HepG2 (cell line): Measurements from ENCODE around the gene GPR152. TPM values are rescaled to one million over a fixed set of nuclear protein-coding genes. Genes with fewer than 3 reads are reported as not detected.
A peak's percentile ranks its signal among the peaks of the same experiment; 100 is the strongest.

Experiments
- GZF1 ChIP-seq: sonication (generic); formaldehyde crosslinking; IDR thresholded peaks from 2 replicates; pipeline ENCODE4 v1.5.1; 2020; ENCODE audit warnings: mild to moderate bottlenecking, missing genetic modification reagents
- MAZ ChIP-seq, 2 experiments: sonication (generic) in 1 of 2; formaldehyde crosslinking in 1 of 2; IDR thresholded peaks; 2 replicates each; pipeline versions ENCODE4 v1.5.0 to v1.6.1; 2012 to 2020; ENCODE audit warnings: low read depth in 2 of 2, mild to moderate bottlenecking in 2 of 2, borderline replicate concordance in 1 of 2, improper control_type of control experiment in 1 of 2, low read length in 1 of 2, missing genetic modification reagents in 1 of 2, moderate library complexity in 1 of 2
- MXI1 ChIP-seq: IDR thresholded peaks from 3 replicates; pipeline ENCODE4 v1.6.1; 2012; ENCODE audit warnings: low read depth, low read length, inconsistent platforms, borderline replicate concordance
- NCOA5 ChIP-seq: sonication (generic); formaldehyde crosslinking; IDR thresholded peaks from 2 replicates; pipeline ENCODE4 v1.4.0; 2020; ENCODE audit warnings: missing genetic modification reagents
- ZBTB21 ChIP-seq: sonication (generic); formaldehyde crosslinking; IDR thresholded peaks from 2 replicates; pipeline ENCODE4 v1.4.0; 2020; ENCODE audit warnings: missing genetic modification reagents
- ZNF3 ChIP-seq: IDR thresholded peaks from 2 replicates; pipeline ENCODE4 v1.7.0; 2017; ENCODE audit warnings: inconsistent platforms
- ZNF446 ChIP-seq: sonication (generic); formaldehyde crosslinking; IDR thresholded peaks from 2 replicates; pipeline ENCODE4 v1.5.0; 2020; ENCODE audit warnings: mild to moderate bottlenecking, missing genetic modification reagents
- ZNF550 ChIP-seq: sonication (generic); formaldehyde crosslinking; IDR thresholded peaks from 2 replicates; pipeline ENCODE4 v1.4.0; 2020; ENCODE audit warnings: mild to moderate bottlenecking, missing genetic modification reagents, borderline replicate concordance
- polyA plus RNA-seq, 8 experiments: library from polyadenylated mRNA; depleted of rRNA in 3 of 8; stranded (reverse) in 7 of 8; unstranded in 1 of 8; fragments of >200 nt; fragmentation: Illumina TruSeq in 4 of 8; extraction: Trizol in 4 of 8; gene quantifications; 2 replicates each; pipeline versions ENCODE4 v1.2.1 to v1.2.3, GENCODE V29; 2011 to 2016; ENCODE audit warnings: low read depth in 4 of 8, missing spikeins in 1 of 8, mixed read lengths in 1 of 8; ENCODE audit not compliant: insufficient read depth in 1 of 8
- total RNA-seq, 5 experiments: library from RNA; depleted of rRNA; stranded (reverse); fragments of >200 nt; fragmentation: Illumina TruSeq; extraction: Trizol; gene quantifications; 2 replicates each; pipeline ENCODE4 v1.2.3, GENCODE V29; 2016; ENCODE audit warnings: low read depth in 1 of 5
- TF ChIP-seq, protein P1 (sequence below): sonication (generic); formaldehyde crosslinking; IDR thresholded peaks from 2 replicates; pipeline ENCODE4 v1.8.0; 2022; ENCODE audit warnings: missing genetic modification reagents, mild to moderate bottlenecking, moderate library complexity, borderline replicate concordance
- TF ChIP-seq, protein P2 (sequence below): IDR thresholded peaks from 2 replicates; pipeline ENCODE4 v1.4.0; 2020; ENCODE audit warnings: mild to moderate bottlenecking, missing genetic modification reagents
- TF ChIP-seq, protein P3 (sequence below): sonication (generic); formaldehyde crosslinking; IDR thresholded peaks from 2 replicates; pipeline ENCODE4 v1.5.0; 2020; ENCODE audit warnings: mild to moderate bottlenecking, missing genetic modification reagents
- TF ChIP-seq, protein P4 (sequence below): sonication (generic); formaldehyde crosslinking; IDR thresholded peaks from 2 replicates; pipeline ENCODE4 v1.5.1; 2020; ENCODE audit warnings: missing genetic modification reagents, mild to moderate bottlenecking, borderline replicate concordance
- TF ChIP-seq, protein P5 (sequence below): sonication (generic); formaldehyde crosslinking; conservative IDR thresholded peaks from 2 replicates; pipeline ENCODE4 v1.8.0; 2022; ENCODE audit warnings: mild to moderate bottlenecking, moderate library complexity, missing genetic modification reagents
- TF ChIP-seq, protein P6 (sequence below): IDR thresholded peaks from 2 replicates; pipeline ENCODE4 v1.6.1; 2016; ENCODE audit warnings: missing biosample characterization, missing genetic modification reagents, low read depth

The GPR152 gene
- total and polyA plus RNA-seq, 2 of the 13 experiments (the other 11 are each of a cell fraction or from before 2014, with no cell fraction given): not detected

DNA sequence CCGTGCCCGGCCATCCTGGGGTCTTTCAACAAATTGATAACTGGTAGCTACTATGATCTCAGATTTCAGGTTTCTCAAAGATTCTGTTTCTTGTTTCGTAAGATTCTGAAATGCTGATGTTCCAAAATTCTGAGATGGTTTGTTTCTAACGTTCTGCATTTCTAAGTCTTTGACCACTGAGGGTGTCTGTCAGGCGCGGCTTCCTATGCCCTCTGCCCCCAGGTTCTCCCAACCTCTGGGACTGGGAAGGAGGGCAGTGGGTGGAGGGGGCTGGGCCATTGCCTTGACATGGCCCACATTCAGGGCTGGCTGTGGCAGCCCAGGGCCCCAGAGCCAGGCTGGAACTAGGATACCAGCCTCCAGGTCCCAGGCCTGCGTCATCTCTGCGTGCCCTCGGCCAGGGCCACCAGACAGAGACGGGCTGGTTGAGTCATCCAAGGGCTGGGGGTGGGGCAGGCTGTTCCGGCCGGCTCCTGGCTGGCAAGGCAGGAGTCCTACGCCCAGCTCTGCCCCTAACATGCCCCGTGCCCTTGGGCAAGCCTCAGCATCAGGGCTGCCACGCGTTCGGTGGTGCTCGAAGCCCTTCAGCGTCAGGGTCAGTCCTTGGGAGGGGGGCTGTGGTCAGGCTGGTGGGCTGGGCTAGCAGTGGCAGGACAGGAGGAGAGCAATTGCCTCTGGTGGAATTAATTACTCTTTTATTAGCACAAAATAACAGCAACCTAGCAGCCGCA is 11.3 kb upstream of the GPR152 start (continued):
- TF ChIP-seq NCOA5 (no peak), MXI1 (peak; percentile 21; the same call in 1 of the 3 replicates), ZNF3 (CRISPR knock-in tag) (peak; percentile 46; the same call in 1 of the 2 replicates), ZNF550 (CRISPR knock-in tag) (0 out of 2 replicates have a peak, but pooled peaks have one; percentile 68), ZNF446 (CRISPR knock-in tag) (no peak), MAZ (IDR thresholded peaks at IDR 0.05; ENCODE audit: borderline replicate concordance, low read depth, low read length) (no peak), MAZ (CRISPR knock-in tag; IDR thresholded peaks at IDR 0.05; ENCODE audit: low read depth) (no peak), ZBTB21 (0 out of 2 replicates have a peak, but pooled peaks have one; percentile 34), GZF1 (CRISPR knock-in tag) (no peak)
- TF ChIP-seq, protein P1, sequence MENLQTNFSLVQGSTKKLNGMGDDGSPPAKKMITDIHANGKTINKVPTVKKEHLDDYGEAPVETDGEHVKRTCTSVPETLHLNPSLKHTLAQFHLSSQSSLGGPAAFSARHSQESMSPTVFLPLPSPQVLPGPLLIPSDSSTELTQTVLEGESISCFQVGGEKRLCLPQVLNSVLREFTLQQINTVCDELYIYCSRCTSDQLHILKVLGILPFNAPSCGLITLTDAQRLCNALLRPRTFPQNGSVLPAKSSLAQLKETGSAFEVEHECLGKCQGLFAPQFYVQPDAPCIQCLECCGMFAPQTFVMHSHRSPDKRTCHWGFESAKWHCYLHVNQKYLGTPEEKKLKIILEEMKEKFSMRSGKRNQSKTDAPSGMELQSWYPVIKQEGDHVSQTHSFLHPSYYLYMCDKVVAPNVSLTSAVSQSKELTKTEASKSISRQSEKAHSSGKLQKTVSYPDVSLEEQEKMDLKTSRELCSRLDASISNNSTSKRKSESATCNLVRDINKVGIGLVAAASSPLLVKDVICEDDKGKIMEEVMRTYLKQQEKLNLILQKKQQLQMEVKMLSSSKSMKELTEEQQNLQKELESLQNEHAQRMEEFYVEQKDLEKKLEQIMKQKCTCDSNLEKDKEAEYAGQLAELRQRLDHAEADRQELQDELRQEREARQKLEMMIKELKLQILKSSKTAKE: peak; percentile 35; the same call in 1 of the 2 replicates
- TF ChIP-seq, protein P2, sequence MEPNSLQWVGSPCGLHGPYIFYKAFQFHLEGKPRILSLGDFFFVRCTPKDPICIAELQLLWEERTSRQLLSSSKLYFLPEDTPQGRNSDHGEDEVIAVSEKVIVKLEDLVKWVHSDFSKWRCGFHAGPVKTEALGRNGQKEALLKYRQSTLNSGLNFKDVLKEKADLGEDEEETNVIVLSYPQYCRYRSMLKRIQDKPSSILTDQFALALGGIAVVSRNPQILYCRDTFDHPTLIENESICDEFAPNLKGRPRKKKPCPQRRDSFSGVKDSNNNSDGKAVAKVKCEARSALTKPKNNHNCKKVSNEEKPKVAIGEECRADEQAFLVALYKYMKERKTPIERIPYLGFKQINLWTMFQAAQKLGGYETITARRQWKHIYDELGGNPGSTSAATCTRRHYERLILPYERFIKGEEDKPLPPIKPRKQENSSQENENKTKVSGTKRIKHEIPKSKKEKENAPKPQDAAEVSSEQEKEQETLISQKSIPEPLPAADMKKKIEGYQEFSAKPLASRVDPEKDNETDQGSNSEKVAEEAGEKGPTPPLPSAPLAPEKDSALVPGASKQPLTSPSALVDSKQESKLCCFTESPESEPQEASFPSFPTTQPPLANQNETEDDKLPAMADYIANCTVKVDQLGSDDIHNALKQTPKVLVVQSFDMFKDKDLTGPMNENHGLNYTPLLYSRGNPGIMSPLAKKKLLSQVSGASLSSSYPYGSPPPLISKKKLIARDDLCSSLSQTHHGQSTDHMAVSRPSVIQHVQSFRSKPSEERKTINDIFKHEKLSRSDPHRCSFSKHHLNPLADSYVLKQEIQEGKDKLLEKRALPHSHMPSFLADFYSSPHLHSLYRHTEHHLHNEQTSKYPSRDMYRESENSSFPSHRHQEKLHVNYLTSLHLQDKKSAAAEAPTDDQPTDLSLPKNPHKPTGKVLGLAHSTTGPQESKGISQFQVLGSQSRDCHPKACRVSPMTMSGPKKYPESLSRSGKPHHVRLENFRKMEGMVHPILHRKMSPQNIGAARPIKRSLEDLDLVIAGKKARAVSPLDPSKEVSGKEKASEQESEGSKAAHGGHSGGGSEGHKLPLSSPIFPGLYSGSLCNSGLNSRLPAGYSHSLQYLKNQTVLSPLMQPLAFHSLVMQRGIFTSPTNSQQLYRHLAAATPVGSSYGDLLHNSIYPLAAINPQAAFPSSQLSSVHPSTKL (CRISPR knock-in tag): peak; percentile 29
- TF ChIP-seq, protein P3, sequence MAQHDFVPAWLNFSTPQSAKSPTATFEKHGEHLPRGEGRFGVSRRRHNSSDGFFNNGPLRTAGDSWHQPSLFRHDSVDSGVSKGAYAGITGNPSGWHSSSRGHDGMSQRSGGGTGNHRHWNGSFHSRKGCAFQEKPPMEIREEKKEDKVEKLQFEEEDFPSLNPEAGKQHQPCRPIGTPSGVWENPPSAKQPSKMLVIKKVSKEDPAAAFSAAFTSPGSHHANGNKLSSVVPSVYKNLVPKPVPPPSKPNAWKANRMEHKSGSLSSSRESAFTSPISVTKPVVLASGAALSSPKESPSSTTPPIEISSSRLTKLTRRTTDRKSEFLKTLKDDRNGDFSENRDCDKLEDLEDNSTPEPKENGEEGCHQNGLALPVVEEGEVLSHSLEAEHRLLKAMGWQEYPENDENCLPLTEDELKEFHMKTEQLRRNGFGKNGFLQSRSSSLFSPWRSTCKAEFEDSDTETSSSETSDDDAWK: no peak
- TF ChIP-seq, protein P4, sequence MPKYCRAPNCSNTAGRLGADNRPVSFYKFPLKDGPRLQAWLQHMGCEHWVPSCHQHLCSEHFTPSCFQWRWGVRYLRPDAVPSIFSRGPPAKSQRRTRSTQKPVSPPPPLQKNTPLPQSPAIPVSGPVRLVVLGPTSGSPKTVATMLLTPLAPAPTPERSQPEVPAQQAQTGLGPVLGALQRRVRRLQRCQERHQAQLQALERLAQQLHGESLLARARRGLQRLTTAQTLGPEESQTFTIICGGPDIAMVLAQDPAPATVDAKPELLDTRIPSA (CRISPR knock-in tag): no peak
- TF ChIP-seq, protein P5, sequence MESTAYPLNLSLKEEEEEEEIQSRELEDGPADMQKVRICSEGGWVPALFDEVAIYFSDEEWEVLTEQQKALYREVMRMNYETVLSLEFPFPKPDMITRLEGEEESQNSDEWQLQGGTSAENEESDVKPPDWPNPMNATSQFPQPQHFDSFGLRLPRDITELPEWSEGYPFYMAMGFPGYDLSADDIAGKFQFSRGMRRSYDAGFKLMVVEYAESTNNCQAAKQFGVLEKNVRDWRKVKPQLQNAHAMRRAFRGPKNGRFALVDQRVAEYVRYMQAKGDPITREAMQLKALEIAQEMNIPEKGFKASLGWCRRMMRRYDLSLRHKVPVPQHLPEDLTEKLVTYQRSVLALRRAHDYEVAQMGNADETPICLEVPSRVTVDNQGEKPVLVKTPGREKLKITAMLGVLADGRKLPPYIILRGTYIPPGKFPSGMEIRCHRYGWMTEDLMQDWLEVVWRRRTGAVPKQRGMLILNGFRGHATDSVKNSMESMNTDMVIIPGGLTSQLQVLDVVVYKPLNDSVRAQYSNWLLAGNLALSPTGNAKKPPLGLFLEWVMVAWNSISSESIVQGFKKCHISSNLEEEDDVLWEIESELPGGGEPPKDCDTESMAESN (CRISPR knock-in tag): 0 out of 2 replicates have a peak, but pooled peaks have one; percentile 8
- TF ChIP-seq, protein P6, sequence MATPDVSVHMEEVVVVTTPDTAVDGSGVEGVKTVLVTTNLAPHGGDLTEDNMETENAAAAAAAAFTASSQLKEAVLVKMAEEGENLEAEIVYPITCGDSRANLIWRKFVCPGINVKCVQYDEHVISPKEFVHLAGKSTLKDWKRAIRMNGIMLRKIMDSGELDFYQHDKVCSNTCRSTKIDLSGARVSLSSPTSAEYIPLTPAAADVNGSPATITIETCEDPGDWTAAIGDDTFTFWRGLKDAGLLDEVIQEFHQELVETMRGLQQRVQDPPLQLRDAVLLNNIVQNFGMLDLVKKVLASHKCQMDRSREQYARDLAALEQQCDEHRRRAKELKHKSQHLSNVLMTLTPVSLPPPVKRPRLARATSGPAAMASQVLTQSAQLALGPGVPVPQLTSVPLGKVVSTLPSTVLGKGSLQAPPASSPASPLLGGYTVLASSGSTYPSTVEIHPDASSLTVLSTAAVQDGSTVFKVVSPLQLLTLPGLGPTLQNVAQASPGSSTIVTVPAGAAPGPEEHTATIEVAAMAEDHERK (CRISPR knock-in tag): no peak
